Measurements from ENCODE around the gene CEMIP.

The CEMIP gene

GRCh38 chr15:80989518-80990478 is 210.6 kb downstream of the CEMIP start, which contains the start of gene MESD:
TSS of gene MESD (minus strand) at chr15:80989819. CDS start at chr15:80989791, 28 bp downstream.
- peak; percentile 97 to 98 for DNase-seq

DNA sequence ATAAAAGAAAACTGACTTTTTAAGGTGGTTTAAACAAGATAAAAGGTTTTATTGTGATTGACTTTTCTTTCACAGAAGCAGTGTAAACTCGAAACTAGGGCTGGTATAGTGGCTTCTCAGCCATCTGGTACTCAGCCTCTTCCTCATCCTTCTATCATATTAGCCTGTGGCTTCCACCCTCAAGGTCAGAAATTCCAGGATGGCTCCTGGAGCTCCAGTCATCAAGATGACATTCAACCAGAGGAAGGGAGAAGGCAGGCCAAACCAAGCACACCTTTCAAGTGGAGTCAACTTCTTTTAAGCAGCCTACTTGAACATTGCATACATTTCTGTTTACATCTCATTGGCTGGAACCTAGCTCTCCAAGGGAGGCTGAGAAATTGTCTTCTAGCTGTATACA is 211.8 kb downstream of the CEMIP start:
- no peak for DNase-seq

- no peak for DNase-seq
These were observed 212.3 kb downstream of the CEMIP start for GRCh38 chr15:80991421-80991820.

GRCh38 chr15:80992006-80992405 is 212.8 kb downstream of the CEMIP start:
- DNase-seq = no peak

DNA sequence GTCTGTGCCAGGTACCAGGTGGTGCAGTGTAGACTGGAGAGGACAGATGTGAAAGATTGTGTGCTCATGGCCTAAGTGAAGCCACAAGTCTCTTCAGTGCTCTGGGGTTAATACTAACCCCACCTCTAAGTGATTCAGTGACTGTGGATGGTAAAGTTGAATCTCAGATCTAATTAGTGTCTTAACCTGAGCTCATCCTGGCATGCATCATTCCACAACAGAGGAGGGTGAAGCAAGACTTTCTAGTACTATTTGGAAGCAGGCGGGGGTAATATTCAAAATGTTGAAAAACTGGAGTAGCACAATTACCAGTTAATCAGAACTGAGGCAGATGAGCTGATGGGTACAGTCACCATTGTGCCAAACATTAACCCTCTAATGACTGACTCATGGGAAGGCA is 213.3 kb downstream of the CEMIP start:
- no peak for DNase-seq

- no peak for DNase-seq
These were observed 217.1 kb downstream of the CEMIP start for GRCh38 chr15:80996247-80996646.

- DNase-seq = no peak
These were observed 218.5 kb downstream of the CEMIP start for GRCh38 chr15:80997692-80998091.

GRCh38 chr15:80998251-80998650 is 219.1 kb downstream of the CEMIP start:
- DNase-seq = no peak

- DNase-seq = peak; percentile 56 to 69
These were observed 220.5 kb downstream of the CEMIP start for GRCh38 chr15:80999623-81000036.

- DNase-seq = peak in 1 of 2 donors; percentile 15
These were observed 221.0 kb downstream of the CEMIP start for GRCh38 chr15:81000144-81000623.

DNA sequence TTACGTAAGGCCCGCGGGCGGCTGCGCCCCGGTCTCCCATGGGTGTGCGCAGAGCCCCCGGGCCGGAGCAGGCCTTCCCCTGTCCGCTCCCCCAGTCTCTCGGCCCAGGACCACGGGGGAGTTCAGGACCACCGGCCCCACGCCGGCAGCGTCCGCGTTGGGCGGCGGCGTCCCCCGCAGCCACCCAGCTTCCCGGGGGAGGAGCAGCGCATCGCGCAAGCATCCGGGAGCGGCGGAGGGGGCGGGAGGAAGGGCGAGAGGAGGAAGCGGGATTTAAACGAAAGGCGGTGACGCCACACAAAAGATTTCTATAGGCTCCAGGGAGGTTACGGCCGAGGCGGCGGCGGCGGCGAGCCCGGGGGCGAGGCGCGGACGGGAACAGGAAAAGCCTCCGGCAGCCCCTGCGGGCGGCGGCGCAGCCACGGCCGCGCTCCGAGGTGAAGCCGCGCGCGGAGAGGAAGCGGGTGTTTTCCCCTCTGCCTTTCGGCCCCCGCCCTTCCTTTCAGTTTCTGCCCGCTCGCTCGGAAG is 221.5 kb downstream of the CEMIP start, which contains the start of gene TLNRD1:
TSS of gene TLNRD1 (plus strand) at position 300 of the 528 bp plus-strand sequence. CDS start 1,349 bp downstream, outside the sequence.
- peak; percentile 79 to 81 for DNase-seq
